K562 (cell line): ENCODE results near the gene ABCA3. TPM values are rescaled to one million over a fixed set of nuclear protein-coding genes. Genes with fewer than 3 reads are reported as not detected.

Experiments
- ATAC-seq: fragments of 200-7000 bp; cut with Tn5 transposase; 3 replicates; pipeline ENCODE4 v1.9.1; 2020; ENCODE audit warnings: moderate library complexity
- BruUV-seq: library from RNA; stranded (reverse); fragments of 400-500 nt; replicated peaks from 2 replicates; lab custom pipeline; 2021; lab: Mats Ljungman, UMichigan
- CTCF ChIA-PET: fragments of 300-600 bp; formaldehyde crosslinking; extraction: SDS; loops from one replicate; lab custom pipeline; 2021; ENCODE audit warnings: low intra/inter-chr PET ratio; lab: Yijun Ruan, JAX
- POLR2A ChIA-PET: fragments of 300-600, 350-650 bp; sonication (Branson Sonifier 250); formaldehyde crosslinking; extraction: SDS; loops from one replicate; lab custom pipeline; 2021; ENCODE audit warnings: antibody characterized with exemption, inconsistent platforms; lab: Yijun Ruan, JAX
- DNase-seq, 4 experiments: peaks; one replicate each; pipeline versions ENCODE4 v3.0.0 to v3.0.0-alpha.2; 2011 to 2018; ENCODE audit warnings: low spot score in 3 of 4, mixed read lengths in 3 of 4; ENCODE audit errors: extremely low read depth in 1 of 4
- FAIRE-seq: peaks from 2 replicates; lab custom pipeline; 2011; peaks lifted over from hg19 to GRCh38; lab: Jason Lieb, UNC
- H2AFZ ChIP-seq: 2 replicates; pipeline ENCODE4 v1.6.0; 2011; ENCODE audit warnings: low read depth, low read length, control low read depth, inconsistent platforms
- H3K27ac ChIP-seq: fragments of 200-600 bp; 3 replicates; pipeline ENCODE4 v1.8.0; 2011; ENCODE audit warnings: low read depth, mild to moderate bottlenecking, control low read depth, inconsistent platforms, low read length, moderate library complexity, mixed read lengths; ENCODE audit errors: extremely low read depth
- H3K27me3 ChIP-seq, 2 experiments: fragments of 300-600 bp in 1 of 2; 2 replicates in 1 of 2; 3 replicates in 1 of 2; pipeline versions ENCODE4 v1.6.0 to v1.8.0; 2011; ENCODE audit warnings: inconsistent platforms in 2 of 2, low read length in 2 of 2, mild to moderate bottlenecking in 1 of 2, mixed read lengths in 1 of 2, moderate library complexity in 1 of 2; ENCODE audit not compliant: control insufficient read depth in 2 of 2, insufficient read depth in 2 of 2
- H3K36me3 ChIP-seq: fragments of 300-600 bp; 3 replicates; pipeline ENCODE4 v1.8.0; 2011; ENCODE audit warnings: mild to moderate bottlenecking, low read length, inconsistent platforms; ENCODE audit not compliant: control insufficient read depth, insufficient read depth
- H3K4me1 ChIP-seq, 2 experiments: fragments of 200-600 bp in 1 of 2; replicated peaks in 1 of 2; 2 replicates in 1 of 2; 3 replicates in 1 of 2; pipeline versions ENCODE4 v1.5.1 to v1.8.0; 2011; ENCODE audit warnings: inconsistent platforms in 2 of 2, low read length in 2 of 2, mild to moderate bottlenecking in 1 of 2, mixed read lengths in 1 of 2, moderate library complexity in 1 of 2; ENCODE audit not compliant: control insufficient read depth in 2 of 2, insufficient read depth in 2 of 2
- H3K4me2 ChIP-seq: 2 replicates; pipeline ENCODE4 v1.6.1; 2011; ENCODE audit warnings: low read length, control low read depth, inconsistent platforms, mixed read lengths; ENCODE audit not compliant: insufficient read depth
- H3K4me3 ChIP-seq: fragments of 200-600 bp; sonication (generic), shearing (Covaris generic); 2 replicates; pipeline ENCODE4 v1.5.1; 2016; ENCODE audit warnings: control low read depth, inconsistent platforms
- H3K79me2 ChIP-seq: fragments of 200-600 bp; 3 replicates; pipeline ENCODE4 v1.8.0; 2011; ENCODE audit warnings: low read length, inconsistent platforms; ENCODE audit not compliant: control insufficient read depth, insufficient read depth
- H3K9ac ChIP-seq, 2 experiments: 2 replicates each; pipeline versions ENCODE4 v1.6.0 to v1.6.1; 2011; ENCODE audit warnings: low read depth in 2 of 2, low read length in 2 of 2, control low read depth in 1 of 2, inconsistent platforms in 1 of 2, mild to moderate bottlenecking in 1 of 2, mixed read lengths in 1 of 2; ENCODE audit not compliant: insufficient read depth in 1 of 2
- H3K9me1 ChIP-seq: one replicate; pipeline ENCODE4 v1.6.0; 2011; ENCODE audit warnings: inconsistent platforms, mild to moderate bottlenecking, low read length, moderate library complexity; ENCODE audit not compliant: control insufficient read depth, insufficient read depth
- H3K9me3 ChIP-seq: replicated peaks from 2 replicates; pipeline ENCODE4 v1.5.1; 2011; ENCODE audit warnings: low read depth, low read length, inconsistent platforms; ENCODE audit not compliant: control insufficient read depth, insufficient read depth
- H4K20me1 ChIP-seq: replicated peaks from 2 replicates; pipeline ENCODE4 v1.6.1; 2011; ENCODE audit warnings: low read length, inconsistent platforms, mixed read lengths; ENCODE audit not compliant: control insufficient read depth, insufficient read depth
- BCL6 ChIP-seq: fragments of 250-450 bp; sonication (Bioruptor Pico); IDR thresholded peaks from 2 replicates; pipeline ENCODE4 v1.4.0; 2020
- DACH1 ChIP-seq: fragments of 450-650 bp; IDR thresholded peaks from 2 replicates; pipeline ENCODE4 v1.6.1; 2018; ENCODE audit not compliant: partially characterized antibody
- FOSL1 ChIP-seq: fragments of 200-800 bp; sonication (Bioruptor generic); conservative IDR thresholded peaks from 2 replicates; pipeline ENCODE4 v1.6.1; 2016; ENCODE audit warnings: missing genetic modification characterization, missing compliant biosample characterization
- FOXJ2 ChIP-seq: fragments of 200-800 bp; sonication (Bioruptor generic); IDR thresholded peaks from 2 replicates; pipeline ENCODE4 v1.6.1; 2016; ENCODE audit warnings: missing genetic modification characterization, missing compliant biosample characterization
- GABPB2 ChIP-seq: fragments of 250-450 bp; sonication (Bioruptor Pico); conservative IDR thresholded peaks from 2 replicates; pipeline ENCODE4 v1.5.1; 2021; ENCODE audit warnings: mild to moderate bottlenecking
- KLF13 ChIP-seq: fragments of 450-650 bp; IDR thresholded peaks from 2 replicates; pipeline ENCODE4 v1.6.1; 2016; ENCODE audit warnings: missing genetic modification characterization, low read depth, mild to moderate bottlenecking, missing compliant biosample characterization, moderate library complexity, borderline replicate concordance
- MCM3 ChIP-seq: fragments of 450-650 bp; IDR thresholded peaks from 2 replicates; pipeline ENCODE4 v1.6.1; 2016
- MEF2D ChIP-seq: conservative IDR thresholded peaks from 2 replicates; pipeline ENCODE4 v1.6.1; 2016; ENCODE audit warnings: low read depth, missing genetic modification characterization, missing compliant biosample characterization
- NFATC3 ChIP-seq: fragments of 450-650 bp; IDR thresholded peaks from 2 replicates; pipeline ENCODE4 v1.6.1; 2017; ENCODE audit warnings: mild to moderate bottlenecking
- POLR2B ChIP-seq: fragments of 450-650 bp; IDR thresholded peaks from 2 replicates; pipeline ENCODE4 v1.6.1; 2018; ENCODE audit warnings: low read depth; ENCODE audit not compliant: partially characterized antibody
- SIRT6 ChIP-seq: IDR thresholded peaks from one replicate; pipeline ENCODE4 v1.6.1; 2012; ENCODE audit warnings: low read depth, mild to moderate bottlenecking, control low read depth, inconsistent platforms, low read length, moderate library complexity
- SMARCA4 ChIP-seq: fragments of 450-650 bp; IDR thresholded peaks from 2 replicates; pipeline ENCODE4 v1.6.1; 2016
- TEAD1 ChIP-seq, 2 experiments: fragments of 450-650 bp in 1 of 2; sonication (generic) in 1 of 2; formaldehyde crosslinking; IDR thresholded peaks; 2 replicates each; pipeline versions ENCODE4 v1.4.0 to v1.8.0; 2020 to 2022; ENCODE audit warnings: mild to moderate bottlenecking in 2 of 2, missing genetic modification reagents in 1 of 2
- TGIF2 ChIP-seq: sonication (generic); formaldehyde crosslinking; IDR thresholded peaks from 2 replicates; pipeline ENCODE4 v1.8.1; 2022; ENCODE audit warnings: mild to moderate bottlenecking, missing genetic modification reagents, moderate library complexity
- ZNF217 ChIP-seq: sonication (generic); formaldehyde crosslinking; IDR thresholded peaks from 2 replicates; pipeline ENCODE4 v1.8.0; 2022; ENCODE audit warnings: mild to moderate bottlenecking, missing genetic modification reagents
- ZNF561 ChIP-seq: fragments of 450-650 bp; formaldehyde crosslinking; conservative IDR thresholded peaks from 2 replicates; pipeline ENCODE4 v1.4.0; 2020; ENCODE audit warnings: mild to moderate bottlenecking, moderate library complexity
- ZNF584 ChIP-seq: fragments of 200-800 bp; sonication (Bioruptor generic); IDR thresholded peaks from 2 replicates; pipeline ENCODE4 v1.6.1; 2016; ENCODE audit warnings: low read depth, mild to moderate bottlenecking, missing genetic modification characterization, missing compliant biosample characterization
- ZNF696 ChIP-seq: fragments of 250-450 bp; sonication (Bioruptor Pico); conservative IDR thresholded peaks from 2 replicates; pipeline ENCODE4 v1.4.0; 2020; ENCODE audit warnings: mild to moderate bottlenecking, moderate library complexity
- ZNF764 ChIP-seq: fragments of 250-450 bp; sonication (Bioruptor Pico); IDR thresholded peaks from 2 replicates; pipeline ENCODE4 v1.4.0; 2020; ENCODE audit warnings: low read depth, mild to moderate bottlenecking, moderate library complexity
- in situ Hi-C: fragments of 300-500 bp; cut with MboI; formaldehyde crosslinking; loops from 4 replicates; pipeline ENCODE4 v1.15.0; 2018; ENCODE audit warnings: inconsistent platforms, mixed read lengths
- intact Hi-C: fragments of 100-400 bp; cut with micrococcal nuclease; formaldehyde crosslinking; loops from 2 replicates; pipeline ENCODE4 v1.14.2; 2022
- polyA plus RNA-seq, 8 experiments: library from polyadenylated mRNA; depleted of rRNA in 4 of 8; stranded (reverse) in 5 of 8; unstranded in 3 of 8; fragments of >200 nt; fragmentation: Nextera tagmentation in 2 of 8; fragmentation: Illumina TruSeq in 1 of 8; extraction: Ambion mirVana in 2 of 8; extraction: Trizol in 1 of 8; gene quantifications; 2 replicates each; pipeline versions ENCODE4 v1.2.1 to v1.2.3, GENCODE V29; 2011 to 2014; ENCODE audit warnings: inconsistent platforms in 1 of 8, missing spikeins in 1 of 8
- total RNA-seq, 7 experiments: library from RNA; depleted of rRNA in 6 of 7; stranded (reverse); fragments of >200 nt in 6 of 7; fragmentation: Illumina TruSeq in 2 of 7; extraction: Trizol in 2 of 7; gene quantifications; 2 replicates each; pipeline versions ENCODE4 v1.2.1 to v1.2.3, GENCODE V29; 2011 to 2021; ENCODE audit warnings: low replicate concordance in 1 of 7
- TF ChIP-seq, protein P1 (sequence below): fragments of 250-450 bp; sonication (Bioruptor Pico); IDR thresholded peaks from 2 replicates; pipeline ENCODE4 v1.5.1; 2021; ENCODE audit warnings: mild to moderate bottlenecking

ABCA3 gene
- total and polyA plus RNA-seq, 9 of the 15 experiments (the other 6 are each of a cell fraction or from before 2014, with no cell fraction given), result 0.66 to 23.7 (median 6.9) TPM

DNA sequence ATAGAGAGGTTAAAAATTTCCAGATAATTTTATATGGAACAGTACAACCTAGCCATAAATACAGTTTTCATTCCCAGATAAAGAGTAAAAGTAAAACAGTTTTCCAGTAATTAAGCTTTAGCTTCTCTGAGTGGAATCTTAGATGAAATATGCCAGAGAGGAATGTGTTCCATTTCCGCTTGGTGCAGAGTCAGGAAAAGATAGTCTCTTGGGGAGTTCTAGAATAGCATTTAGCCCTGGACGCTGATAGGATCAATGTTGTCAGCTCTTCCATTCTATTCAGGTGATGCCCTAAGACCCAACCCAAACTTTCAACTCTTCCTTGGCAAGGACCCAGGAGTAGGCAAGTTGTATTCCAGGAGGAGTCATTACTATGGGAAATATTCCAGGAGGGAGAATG lies 30.9 kb upstream of the ABCA3 start (continued):
- no peak for TF ChIP-seq TGIF2 (CRISPR knock-in tag)
- TF ChIP-seq SMARCA4, result no peak
- TF ChIP-seq MCM3, result no peak
- no peak for TF ChIP-seq MEF2D
- TF ChIP-seq BCL6, result no peak
- no peak for TF ChIP-seq SIRT6
- TF ChIP-seq ZNF584 (CRISPR knock-in tag), result no peak

DNA sequence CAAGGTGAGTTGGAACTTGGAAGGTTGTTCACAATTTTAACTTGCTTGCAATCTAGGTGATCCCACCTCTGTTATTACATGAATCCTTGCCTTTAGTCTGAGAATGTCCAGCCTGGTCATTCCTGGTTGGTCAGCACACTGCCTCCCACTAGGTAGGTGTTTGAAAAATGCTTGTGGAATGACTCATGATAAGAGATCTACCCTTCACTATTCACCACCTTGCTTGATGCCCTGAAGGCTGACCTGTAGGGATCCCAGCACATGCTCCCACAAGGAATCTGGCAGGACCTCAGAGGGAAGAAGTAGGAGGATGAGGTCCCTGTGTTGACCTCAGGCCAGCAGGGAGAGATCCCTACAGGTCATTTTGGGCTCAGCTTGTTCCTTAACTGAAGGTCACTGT lies 30.2 kb upstream of the ABCA3 start:
- POLR2A ChIA-PET, result no interaction called here
- no peak for DNase-seq

More for the DNA sequence above, 30.2 kb upstream of the ABCA3 start:
- FAIRE-seq (no peak), ATAC-seq (no peak)
- TF ChIP-seq FOSL1 (tag), result no peak
- no peak for TF ChIP-seq ZNF764 (CRISPR knock-in tag)
- TF ChIP-seq, protein P1, sequence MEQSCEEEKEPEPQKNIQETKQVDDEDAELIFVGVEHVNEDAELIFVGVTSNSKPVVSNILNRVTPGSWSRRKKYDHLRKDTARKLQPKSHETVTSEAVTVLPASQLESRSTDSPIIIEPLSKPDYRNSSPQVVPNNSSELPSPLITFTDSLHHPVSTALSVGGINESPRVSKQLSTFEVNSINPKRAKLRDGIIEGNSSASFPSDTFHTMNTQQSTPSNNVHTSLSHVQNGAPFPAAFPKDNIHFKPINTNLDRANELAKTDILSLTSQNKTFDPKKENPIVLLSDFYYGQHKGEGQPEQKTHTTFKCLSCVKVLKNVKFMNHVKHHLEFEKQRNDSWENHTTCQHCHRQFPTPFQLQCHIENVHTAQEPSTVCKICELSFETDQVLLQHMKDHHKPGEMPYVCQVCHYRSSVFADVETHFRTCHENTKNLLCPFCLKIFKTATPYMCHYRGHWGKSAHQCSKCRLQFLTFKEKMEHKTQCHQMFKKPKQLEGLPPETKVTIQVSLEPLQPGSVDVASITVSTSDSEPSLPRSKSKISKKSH (CRISPR knock-in tag), result no peak
- TF ChIP-seq DACH1, result no peak
- no peak for TF ChIP-seq ZNF217 (CRISPR knock-in tag)
- TF ChIP-seq GABPB2 (CRISPR knock-in tag), result no peak
- TF ChIP-seq TEAD1 (CRISPR knock-in tag; IDR thresholded peaks at IDR 0.05), result no peak
- no peak for TF ChIP-seq ZNF696 (CRISPR knock-in tag)
- no peak for TF ChIP-seq KLF13 (tag)
- no peak for TF ChIP-seq POLR2B
- no peak for TF ChIP-seq FOXJ2 (tag)
- TF ChIP-seq NFATC3, result no peak
- no peak for TF ChIP-seq ZNF561 (CRISPR knock-in tag)
- TF ChIP-seq, all 486 proteins: peak for 0
- CTCF ChIA-PET, result no interaction called here
- in situ Hi-C loops, result no loop called here
- no peaks in the 10 kb centered on the region for H3K9me1 ChIP-seq
- intact Hi-C loops, result no loop called here
- no peak overlapping the region for H3K9ac ChIP-seq
- no peak overlapping the region for H2AFZ ChIP-seq
- H3K27me3 ChIP-seq, result peaks cover 15 to 23% of the 10 kb centered on the region in 2 experiments; a peak in 4 of 5 replicates
- no peaks in the 10 kb centered on the region for H3K36me3 ChIP-seq
- no peak overlapping the region for H3K4me3 ChIP-seq
- no peaks in the 10 kb centered on the region for H3K9me3 ChIP-seq
- H3K4me1 ChIP-seq, result no peaks in the 10 kb centered on the region
- no peak overlapping the region for H3K27ac ChIP-seq
- BruUV-seq, result no TSS peak
- H3K79me2 ChIP-seq, result no peaks in the 10 kb centered on the region
- H3K4me2 ChIP-seq, result no peak overlapping the region
- no peaks in the 10 kb centered on the region for H4K20me1 ChIP-seq
